HG03039 (cell line): Measurements from ENCODE around the gene XK.
"Not testable (repeated sequence)": the region's sequence is repeated elsewhere in the genome, so short reads cannot be mapped to it uniquely, and the experiment has no call there.

Experiments
- ATAC-seq: cut with Tn5 transposase; IDR thresholded peaks from one replicate; pipeline ENCODE4 v1.9.1; 2021; ENCODE audit warnings: mild to moderate bottlenecking, moderate library complexity; ENCODE audit not compliant: unreplicated experiment

XK gene

DNA sequence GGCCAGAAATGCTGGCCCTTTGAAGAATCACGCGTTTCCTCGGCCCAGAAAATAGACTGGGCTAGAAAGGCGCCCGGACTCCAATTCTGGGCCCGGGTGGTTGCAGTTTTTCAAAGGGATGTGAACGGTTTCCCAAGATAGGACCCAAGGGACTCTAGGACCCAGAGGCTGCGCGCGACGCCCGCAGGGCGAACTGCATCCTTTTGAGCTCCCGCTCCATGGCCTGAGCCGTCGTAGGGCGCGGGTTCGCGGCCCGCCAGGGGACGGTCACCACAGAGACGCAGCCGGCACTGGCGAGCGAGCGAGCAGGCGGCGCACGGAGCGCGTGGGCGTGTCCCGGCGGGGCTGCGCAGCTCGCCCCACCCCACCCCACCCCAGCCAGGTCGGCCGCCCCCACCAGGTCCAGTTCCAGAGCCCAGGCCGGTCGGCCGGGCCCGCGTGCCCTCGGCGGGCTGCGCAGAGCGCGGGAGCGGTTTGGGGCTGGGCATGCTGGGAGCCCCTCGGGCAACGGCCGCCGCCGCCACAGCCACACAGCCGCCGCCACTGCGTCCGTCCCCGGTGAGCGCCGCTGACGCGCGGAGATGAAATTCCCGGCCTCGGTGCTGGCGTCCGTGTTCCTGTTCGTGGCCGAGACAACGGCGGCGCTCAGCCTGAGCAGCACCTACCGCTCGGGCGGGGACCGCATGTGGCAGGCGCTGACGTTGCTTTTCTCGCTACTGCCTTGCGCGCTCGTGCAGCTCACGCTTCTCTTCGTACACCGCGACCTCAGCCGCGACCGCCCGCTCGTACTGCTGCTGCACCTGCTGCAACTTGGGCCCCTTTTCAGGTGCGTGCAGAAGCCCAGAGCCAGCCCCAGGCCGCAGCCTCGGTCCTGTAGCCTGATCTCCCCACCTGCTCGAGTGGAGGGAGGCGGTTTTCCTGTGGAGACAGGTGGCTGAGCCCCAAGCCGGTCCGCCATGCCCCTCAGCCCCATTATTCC lies at the start of gene XK:
Gene XK (plus strand): TSS at position 411 of the 979 bp plus-strand sequence. CDS start 171 bp downstream, at position 582.
- peak; percentile 54 for ATAC-seq

DNA sequence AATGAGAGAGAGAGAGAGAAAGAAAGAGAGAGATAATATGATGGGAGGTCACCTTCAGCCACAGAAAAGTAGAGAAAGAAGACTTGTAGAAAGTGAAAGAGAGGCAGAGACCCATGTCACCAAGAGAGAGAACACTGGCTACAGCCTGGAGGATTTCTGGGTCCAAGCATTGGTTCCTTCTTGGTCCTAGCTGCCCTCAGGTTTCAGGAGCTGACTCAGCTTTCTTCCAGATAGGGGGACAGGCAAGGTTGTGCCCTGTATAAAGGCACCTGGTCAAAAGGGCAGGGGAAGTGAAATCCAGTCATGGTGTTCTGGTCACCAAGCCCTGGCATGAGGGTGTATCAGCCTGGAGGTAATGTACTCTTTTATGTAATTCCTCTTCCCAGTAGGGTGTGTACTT lies 47.5 kb upstream of the XK start:
- no peak for ATAC-seq

DNA sequence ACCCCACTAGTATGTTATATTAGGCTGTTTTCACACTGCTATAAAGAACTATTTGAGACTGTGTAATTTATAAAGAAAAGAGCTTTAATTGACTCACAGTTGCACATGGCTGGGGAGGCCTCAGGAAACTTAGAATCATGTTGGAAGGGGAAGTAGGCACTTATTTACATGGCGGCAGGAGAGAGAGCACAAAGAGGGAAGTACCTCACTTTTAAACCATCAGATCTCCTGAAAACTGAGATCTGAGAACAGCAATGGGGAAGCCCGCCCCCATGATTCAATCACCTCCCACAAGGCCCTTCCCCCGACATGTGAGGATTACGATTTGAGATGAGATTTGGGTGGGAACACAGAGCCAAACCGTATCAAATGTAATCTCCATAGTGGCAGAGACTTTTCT lies 45.4 kb upstream of the XK start:
- ATAC-seq = no peak

GRCh38 chrX:37641859-37642258 lies 43.7 kb upstream of the XK start:
- ATAC-seq = no peak

DNA sequence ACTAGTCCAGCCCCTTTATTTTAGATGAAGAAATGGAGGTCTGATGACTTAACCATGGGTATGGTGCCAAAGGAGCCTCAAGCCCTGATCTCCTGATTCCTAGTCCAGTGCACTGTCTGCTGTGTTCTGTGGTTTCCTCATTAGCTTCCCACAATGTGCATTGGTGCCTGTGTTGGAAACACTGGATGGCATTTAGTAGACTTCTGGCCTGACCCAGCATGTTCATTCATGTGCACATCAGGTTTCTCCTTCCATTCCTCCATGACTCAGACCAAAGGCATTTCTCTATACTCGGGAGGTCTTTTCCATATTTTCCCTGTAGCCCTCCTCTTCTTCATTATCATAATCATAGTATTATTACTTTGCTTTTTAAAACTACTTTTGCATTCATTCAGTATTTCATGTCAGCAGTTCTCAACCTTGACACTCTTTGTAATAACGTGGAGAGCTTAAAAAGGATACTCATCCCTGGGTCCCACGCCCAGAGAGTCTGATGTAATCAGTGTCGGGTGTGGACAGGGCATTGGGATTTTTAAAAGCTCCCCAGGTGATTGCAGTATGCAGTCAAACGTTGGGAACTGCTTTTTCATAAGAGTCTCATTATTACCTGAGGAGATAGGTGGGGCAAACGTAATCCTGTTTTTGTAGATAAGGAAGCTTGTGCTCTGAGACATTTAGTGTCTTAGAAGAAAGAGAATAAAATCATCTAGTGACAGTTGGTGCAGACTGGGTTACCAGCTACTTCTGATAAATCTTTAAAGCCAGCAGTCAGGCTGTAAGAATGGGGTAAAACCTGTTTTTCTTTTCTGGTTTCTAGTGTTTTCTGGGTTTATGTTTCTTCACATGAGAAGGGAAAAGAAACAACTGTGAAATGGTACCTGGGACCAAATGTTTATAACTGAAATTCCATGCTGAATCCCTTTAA lies 40.9 kb upstream of the XK start:
- ATAC-seq = no peak

GRCh38 chrX:37646254-37646653 lies 39.3 kb upstream of the XK start:
- no peak for ATAC-seq

DNA sequence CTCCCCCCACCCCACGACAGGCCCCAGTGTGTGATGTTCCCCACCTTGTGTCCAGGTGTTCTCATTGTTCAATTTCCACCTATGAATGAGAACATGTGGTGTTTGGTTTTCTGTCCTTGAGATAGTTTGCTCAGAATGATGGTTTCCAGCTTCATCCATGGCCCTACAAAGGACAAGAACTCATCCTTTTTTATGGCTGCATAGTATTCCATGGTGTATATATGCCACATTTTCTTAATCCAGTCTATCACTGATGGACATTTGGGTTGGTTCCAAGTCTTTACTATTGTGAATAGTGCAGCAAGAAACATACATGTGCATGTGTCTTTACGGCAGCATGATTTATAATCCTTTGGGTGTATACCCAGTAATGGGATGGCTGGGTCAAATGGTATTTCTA lies 34.7 kb upstream of the XK start:
- ATAC-seq = not testable (repeated sequence)

- no peak for ATAC-seq
Measured at GRCh38 chrX:37651921-37652452, 33.6 kb upstream of the XK start.

- ATAC-seq = no peak
Measured at GRCh38 chrX:37652589-37653231, 32.9 kb upstream of the XK start.

- no peak for ATAC-seq
Measured at GRCh38 chrX:37653397-37654085, 32.0 kb upstream of the XK start.

DNA sequence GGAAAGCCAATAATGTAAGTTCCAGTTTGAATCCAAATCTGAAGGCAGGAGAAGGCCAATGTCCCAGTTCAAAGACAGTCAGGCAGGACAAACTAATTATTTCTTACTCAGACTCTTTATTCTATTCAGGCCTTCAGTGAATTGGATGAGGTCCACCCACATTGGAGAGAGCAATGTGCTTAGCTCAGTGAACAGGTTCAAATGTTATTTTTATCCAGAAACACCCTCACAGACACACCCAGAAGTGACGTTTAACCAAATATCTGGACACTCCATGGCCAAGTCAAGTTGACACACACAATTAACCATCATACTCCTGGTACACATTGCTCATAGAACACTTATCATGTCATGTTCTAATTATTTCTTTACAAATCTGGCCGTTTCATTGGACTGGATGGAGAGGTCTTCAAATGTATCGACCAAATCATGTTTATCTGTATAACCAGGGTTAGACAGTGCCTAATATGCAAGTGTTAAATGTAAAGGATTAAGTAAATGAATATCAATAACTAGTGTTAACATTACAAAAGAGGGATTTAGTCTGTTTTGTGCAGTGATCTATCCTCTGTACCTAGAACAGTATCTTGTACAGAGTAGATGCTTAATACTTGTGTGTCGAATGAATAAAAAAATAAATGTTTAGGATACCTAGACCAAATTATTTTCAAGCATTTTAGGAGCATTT lies 27.1 kb upstream of the XK start:
- ATAC-seq = no peak

- ATAC-seq = no peak
Measured at GRCh38 chrX:37659047-37659446, 26.5 kb upstream of the XK start.

GRCh38 chrX:37662181-37662580 lies 23.4 kb upstream of the XK start:
- ATAC-seq = no peak

DNA sequence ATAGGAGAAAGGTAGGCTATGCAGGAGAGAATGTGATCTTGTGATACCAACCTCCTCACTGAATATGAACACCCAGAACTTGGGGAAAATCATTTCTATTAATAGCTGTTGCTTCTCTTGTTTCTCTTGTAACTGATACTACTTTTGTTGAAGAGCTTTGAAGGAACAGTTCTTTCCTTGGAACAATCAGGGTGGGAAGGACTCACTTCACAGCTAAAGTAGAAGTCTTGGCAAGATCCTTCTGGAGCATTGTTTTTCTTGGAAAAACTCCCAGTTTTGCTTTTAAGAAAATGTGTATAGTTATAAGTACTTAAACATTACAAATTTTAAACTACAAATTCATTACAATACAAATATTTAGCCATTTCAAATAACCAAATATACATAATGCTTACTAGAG lies 19.1 kb upstream of the XK start:
- no peak for ATAC-seq

GRCh38 chrX:37667141-37667540 lies 18.4 kb upstream of the XK start:
- no peak for ATAC-seq

DNA sequence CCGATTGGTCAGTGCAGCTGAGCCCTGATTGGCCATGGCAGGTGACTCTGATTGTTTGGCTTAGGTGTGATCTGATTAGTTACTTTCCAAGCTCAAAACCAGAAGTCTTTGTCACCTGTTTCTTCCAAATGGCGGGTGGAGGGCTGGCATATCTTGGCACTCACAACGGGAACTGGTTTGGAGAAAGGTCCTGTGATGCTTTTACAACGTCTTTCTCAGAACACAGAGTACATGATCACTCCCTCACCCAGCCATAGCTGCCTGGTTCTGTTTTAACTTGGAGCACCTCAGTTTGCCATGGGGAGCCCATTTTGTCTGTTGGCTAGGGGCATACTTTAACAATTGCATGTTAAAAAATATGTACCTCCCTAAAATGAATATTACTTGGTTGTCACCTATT lies 13.0 kb upstream of the XK start:
- ATAC-seq = no peak

- ATAC-seq = no peak
Measured at GRCh38 chrX:37676811-37677210, 8.8 kb upstream of the XK start.

GRCh38 chrX:37677243-37677642 lies 8.3 kb upstream of the XK start:
- ATAC-seq = no peak

GRCh38 chrX:37677765-37678164 lies 7.8 kb upstream of the XK start:
- peak; percentile 56 for ATAC-seq

DNA sequence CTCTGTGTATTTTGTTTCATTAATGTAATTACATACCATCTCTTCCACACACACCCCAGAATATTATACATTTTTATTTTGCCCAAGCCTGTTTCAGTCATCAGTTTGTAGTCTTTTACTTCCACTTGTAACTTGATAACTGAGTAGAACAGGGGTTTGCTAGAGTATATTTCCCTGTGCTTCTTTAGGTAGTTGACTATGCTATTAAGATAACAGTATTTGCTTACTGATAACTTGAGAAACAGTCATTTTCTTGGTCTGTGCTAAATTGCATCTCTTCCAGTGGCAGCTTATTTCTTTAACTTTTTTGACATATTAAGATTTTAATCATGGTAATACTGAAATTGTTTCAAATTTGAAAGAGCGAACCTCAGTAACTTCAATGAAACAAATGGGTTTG lies 7.0 kb upstream of the XK start:
- no peak for ATAC-seq
